B cell (primary cell): ENCODE data around the gene ATXN3. TPM values are rescaled to one million over a fixed set of nuclear protein-coding genes. Genes with fewer than 3 reads are reported as not detected.

Experiments used
- ATAC-seq: fragments of 200-7000 bp; cut with Tn5 transposase; one replicate; pipeline ENCODE4 v1.10.0; 2021; ENCODE audit warnings: low read depth, mild to moderate bottlenecking, moderate number of reproducible peaks, moderate library complexity
- CTCF ChIA-PET: fragments of 350-600 bp; sonication (Branson Sonifier 250); formaldehyde crosslinking; loops from one replicate; lab custom pipeline; 2021; ENCODE audit warnings: antibody characterized with exemption, inconsistent platforms; lab: Charles Lee
- POLR2A ChIA-PET: fragments of 350-600 bp; sonication (Branson Sonifier 250); formaldehyde crosslinking; loops from one replicate; lab custom pipeline; 2021; ENCODE audit warnings: antibody characterized with exemption; lab: Charles Lee
- DNase-seq: peaks from one replicate; pipeline ENCODE4 v3.0.0; 2013
- H2AFZ ChIP-seq: 2 replicates; pipeline ENCODE4 v1.6.1; 2012; ENCODE audit warnings: mild to moderate bottlenecking, low read depth, low read length; ENCODE audit not compliant: insufficient read depth, poor library complexity, severe bottlenecking
- H3K27ac ChIP-seq, 2 donors: 1 replicate in 1 of 2; 2 replicates in 1 of 2; pipeline ENCODE4 v1.5.1; 2012 to 2013; ENCODE audit warnings: low read length in 2 of 2, mild to moderate bottlenecking in 2 of 2, moderate library complexity in 1 of 2
- H3K27me3 ChIP-seq, 4 experiments: fragments of 200-600 bp in 1 of 4; sonication (generic) in 1 of 4; replicated peaks in 1 of 4; 1 replicate in 2 of 4; 2 replicates in 2 of 4; pipeline versions ENCODE4 v1.6.1 to v1.7.0; 2013 to 2016; ENCODE audit warnings: low read length in 3 of 4, mild to moderate bottlenecking in 2 of 4, mixed read lengths in 1 of 4, moderate library complexity in 1 of 4; ENCODE audit not compliant: insufficient read depth in 4 of 4, control insufficient read depth in 3 of 4; ENCODE audit errors: control extremely low read depth in 1 of 4
- H3K36me3 ChIP-seq, 2 experiments: replicated peaks in 1 of 2; 1 replicate in 1 of 2; 2 replicates in 1 of 2; pipeline versions ENCODE4 v1.6.1 to v1.7.1; 2013; ENCODE audit warnings: low read length in 1 of 2; ENCODE audit not compliant: insufficient read depth in 2 of 2, control insufficient read depth in 1 of 2; ENCODE audit errors: control extremely low read depth in 1 of 2, extremely low read depth in 1 of 2
- H3K4me1 ChIP-seq, 2 donors: fragments of 200-600 bp in 1 of 2; sonication (generic) in 1 of 2; 1 replicate in 1 of 2; 2 replicates in 1 of 2; pipeline versions ENCODE4 v1.5.1 to v1.6.1; 2013 to 2017; ENCODE audit warnings: low read length in 2 of 2; ENCODE audit not compliant: control insufficient read depth in 2 of 2, insufficient read depth in 2 of 2
- H3K4me2 ChIP-seq: replicated peaks from 2 replicates; pipeline ENCODE3; 2012; ENCODE audit warnings: mild to moderate bottlenecking, low read depth, low read length; ENCODE audit not compliant: poor library complexity, severe bottlenecking
- H3K4me3 ChIP-seq, 5 experiments: fragments of 200-600 bp in 1 of 5; sonication (generic) in 1 of 5; 1 replicate in 3 of 5; 2 replicates in 2 of 5; pipeline versions ENCODE4 v1.5.1 to v1.7.0; 2011 to 2016; ENCODE audit warnings: low read length in 4 of 5, mild to moderate bottlenecking in 4 of 5, low read depth in 2 of 5, control low read depth in 1 of 5, moderate library complexity in 1 of 5; ENCODE audit not compliant: insufficient read depth in 1 of 5; ENCODE audit errors: control extremely low read depth in 1 of 5, extremely low read depth in 1 of 5
- H3K79me2 ChIP-seq: fragments of 200-600 bp; sonication (generic); one replicate; pipeline ENCODE4 v1.6.0; 2016; ENCODE audit warnings: low read length; ENCODE audit not compliant: control insufficient read depth, insufficient read depth
- H3K9ac ChIP-seq: fragments of 200-600 bp; sonication (generic); 2 replicates; pipeline ENCODE4 v1.6.1; 2017; ENCODE audit warnings: mild to moderate bottlenecking, low read length, moderate library complexity
- H3K9me3 ChIP-seq, 3 donors: one replicate each; pipeline versions ENCODE4 v1.6.1 to v1.7.1; 2013; ENCODE audit warnings: low read length in 2 of 3; ENCODE audit not compliant: control insufficient read depth in 2 of 3, insufficient read depth in 1 of 3; ENCODE audit errors: control extremely low read depth in 1 of 3
- H4K20me1 ChIP-seq: 2 replicates; pipeline ENCODE4 v1.6.0; 2012; ENCODE audit warnings: mild to moderate bottlenecking, low read length; ENCODE audit not compliant: insufficient read depth, control insufficient read depth, poor library complexity, severe bottlenecking
- H3K27ac Mint-ChIP-seq: one replicate; pipeline ENCODE4 v1.8.0; 2021; ENCODE audit warnings: mixed read lengths
- H3K27me3 Mint-ChIP-seq: one replicate; pipeline ENCODE4 v1.8.0; 2021; ENCODE audit warnings: mixed read lengths
- H3K4me1 Mint-ChIP-seq: one replicate; pipeline ENCODE4 v1.8.0; 2021; ENCODE audit warnings: mixed read lengths
- H3K4me3 Mint-ChIP-seq: one replicate; pipeline ENCODE4 v1.8.0; 2021; ENCODE audit warnings: mixed read lengths
- H3K9me3 Mint-ChIP-seq: one replicate; pipeline ENCODE4 v1.8.0; 2022; ENCODE audit warnings: mixed read lengths; ENCODE audit not compliant: insufficient read depth
- CTCF ChIP-seq: fragments of 200-600 bp; IDR thresholded peaks from one replicate; pipeline ENCODE4 v1.8.0; 2022; ENCODE audit warnings: antibody characterized with exemption, mild to moderate bottlenecking
- EZH2 ChIP-seq: IDR thresholded peaks from 2 replicates; pipeline ENCODE4 v1.6.1; 2012; ENCODE audit warnings: borderline replicate concordance, low read depth, mild to moderate bottlenecking, moderate library complexity, low read length; ENCODE audit not compliant: insufficient read depth, poor library complexity, severe bottlenecking
- WGBS: methylation state at CpG from one replicate; pipeline ENCODE4 v1.1.5; 2013; ENCODE audit warnings: missing lambda C conversion rate; ENCODE audit not compliant: insufficient coverage; 5-methylcytosine and 5-hydroxymethylcytosine counted together
- intact Hi-C: fragments of 100-400 bp; cut with micrococcal nuclease; formaldehyde crosslinking; loops from one replicate; pipeline ENCODE4 v1.10.0; 2022
- polyA plus RNA-seq: library from polyadenylated mRNA; depleted of rRNA; stranded (reverse); fragments of >200 nt; gene quantifications from 2 replicates; pipeline ENCODE4 v1.2.3, GENCODE V29; 2012
- total RNA-seq, 2 donors: library from RNA; stranded (reverse); fragments of 120-200 nt in 1 of 2; gene quantifications; 1 replicate in 1 of 2; 2 replicates in 1 of 2; pipeline versions ENCODE4 v1.2.3 to v1.2.4, GENCODE V29; 2013 to 2022

The ATXN3 gene
- total and polyA plus RNA-seq, 2 donors (not counting 1 experiment from before 2014, with no cell fraction given) = 16.2 to 51.6 TPM

- no peak for ATAC-seq
- no peak for DNase-seq
- CTCF ChIA-PET = interaction anchor here (0.7 kb wide), 1 partner anchor 743 kb away, joined by 4 read pairs; no protein-coding TSS in a partner anchor
- Mint-ChIP-seq H3K27me3 (no peaks in the 10 kb centered on the region), H3K4me1 (no peaks in the 10 kb centered on the region), H3K4me3 (no peak overlapping the region), H3K27ac (no peak overlapping the region), H3K9me3 (no peaks in the 10 kb centered on the region)
- Histone ChIP-seq H3K9me3 (no peaks in the 10 kb centered on the region), H2AFZ (no peak overlapping the region), H3K36me3 (peaks cover 8 to 30% of the 10 kb centered on the region in 2 experiments), H3K79me2 (no peaks in the 10 kb centered on the region), H3K9ac (no peak overlapping the region), H3K27me3 (no peaks in the 10 kb centered on the region), H3K4me3 (no peak overlapping the region), H3K4me2 (no peak overlapping the region), H3K4me1 (no peaks in the 10 kb centered on the region), H3K27ac (no peak overlapping the region), H4K20me1 (no peaks in the 10 kb centered on the region)
- POLR2A ChIA-PET = no interaction called here
- TF ChIP-seq CTCF (no peak), EZH2 (no peak)
- intact Hi-C loops = no loop called here
These were observed 31.8 kb downstream of the ATXN3 start for GRCh38 chr14:92074555-92074954.

GRCh38 chr14:92058006-92058917 lies 48.1 kb downstream of the ATXN3 start:
- TF ChIP-seq EZH2 = no peak
- TF ChIP-seq CTCF = no peak

More at GRCh38 chr14:92058006-92058917, 48.1 kb downstream of the ATXN3 start:
- no peak overlapping the region for H3K4me2 ChIP-seq
- WGBS = 89% methylated on average over 6 of the region's 9 CpGs
- no peaks in the 10 kb centered on the region for H3K4me1 ChIP-seq
- H3K36me3 ChIP-seq = peaks cover 0 to 2% of the 10 kb centered on the region in 2 experiments
- no peaks in the 10 kb centered on the region for H3K79me2 ChIP-seq
- intact Hi-C loops = no loop called here
- no peak overlapping the region for H3K9ac ChIP-seq
- no peak overlapping the region for H2AFZ ChIP-seq
- Mint-ChIP-seq H3K27ac (no peak overlapping the region), H3K4me3 (no peak overlapping the region), H3K9me3 (no peaks in the 10 kb centered on the region), H3K27me3 (no peaks in the 10 kb centered on the region), H3K4me1 (no peaks in the 10 kb centered on the region)
- no peak for DNase-seq
- H3K4me3 ChIP-seq = no peak overlapping the region
- CTCF ChIA-PET = no interaction called here
- H4K20me1 ChIP-seq = no peaks in the 10 kb centered on the region
- H3K27ac ChIP-seq = no peak overlapping the region
- ATAC-seq = no peak
- POLR2A ChIA-PET = no interaction called here
- no peaks in the 10 kb centered on the region for H3K9me3 ChIP-seq
- no peaks in the 10 kb centered on the region for H3K27me3 ChIP-seq
